Left colon (tissue), 2 donors: ENCODE results near the gene OGDH. TPM values are rescaled to one million over a fixed set of nuclear protein-coding genes. Genes with fewer than 3 reads are reported as not detected.
"Not testable (repeated sequence)": the region's sequence is repeated elsewhere in the genome, so short reads cannot be mapped to it uniquely, and the experiment has no call there.

Source experiments
- ATAC-seq: fragments of 200-7000 bp; cut with Tn5 transposase; one replicate; pipeline ENCODE4 v1.9.1; 2020; ENCODE audit warnings: mild to moderate bottlenecking, moderate library complexity
- DNase-seq, 2 donors: peaks; one replicate each; pipeline ENCODE4 v3.0.0-alpha.2; 2020
- intact Hi-C, 2 donors: fragments of 100-400 bp; cut with DNase I in 1 of 2; cut with micrococcal nuclease in 1 of 2; formaldehyde crosslinking; loops; one replicate each; pipeline versions ENCODE4 v1.11.2 to v1.14.0; 2022; cut with DNase I, micrococcal nuclease
- total RNA-seq, 2 donors: library from RNA; stranded (reverse); fragmentation: NEBNext Ultra II Directional; extraction: Animal tissue kit (Norgen Biotek cat#: 25700); gene quantifications; one replicate each; pipeline ENCODE4 v1.2.1, GENCODE V29; 2021
- donor health status: DM: no; HTN: no; CAD: no.
- donor health status: DM: yes; HTN: yes; CAD: no.

Gene OGDH
- total RNA-seq, 2 donors from 2014 or later, result 174 to 221 TPM

GRCh38 chr7:44574287-44574872, 32.0 kb upstream of the OGDH start:
- DNase-seq (peak in 1 of 2 donors; percentile 17), ATAC-seq (no peak)
- intact Hi-C loops, result no loop called here

GRCh38 chr7:44575054-44575453, 31.4 kb upstream of the OGDH start:
- no peak for ATAC-seq

GRCh38 chr7:44576228-44576627, 30.2 kb upstream of the OGDH start:
- DNase-seq, result no peak
- intact Hi-C loops, result no loop called here
- no peak for ATAC-seq

More at GRCh38 chr7:44575054-44575453, 31.4 kb upstream of the OGDH start:
- DNase-seq, result peak in 1 of 2 donors; percentile 1
- intact Hi-C loops, result no loop called here

GRCh38 chr7:44580945-44581878, 25.2 kb upstream of the OGDH start:
- DNase-seq (peak; percentile 48 to 52), ATAC-seq (peak; percentile 56)
- intact Hi-C loops, result loop anchor here in 1 of 2 donors (10.0 kb wide), 1 partner anchor 264 kb away; the partner anchor contains the start of gene H2AZ2

- DNase-seq (peak; percentile 100), ATAC-seq (peak; percentile 92)
- intact Hi-C loops, result loop anchor here in 1 of 2 donors (10.0 kb wide), 1 partner anchor 263 kb away; the partner anchor contains the start of gene H2AZ2
Measured at GRCh38 chr7:44581879-44582603, 24.4 kb upstream of the OGDH start, which contains the start of gene TMED4. Gene TMED4 (minus strand): TSS chr7:44582231. CDS start chr7:44582206, 25 bp downstream.

- intact Hi-C loops, result loop anchor here in 1 of 2 donors (10.0 kb wide), 1 partner anchor 261 kb away; the partner anchor contains the start of gene H2AZ2
- DNase-seq (no peak), ATAC-seq (no peak)
Measured at GRCh38 chr7:44583146-44583865, 23.1 kb upstream of the OGDH start.

GRCh38 chr7:44587843-44588711, 18.4 kb upstream of the OGDH start:
- ATAC-seq (peak; percentile 86), DNase-seq (peak in 1 of 2 donors; percentile 73)
- intact Hi-C loops, result loop anchor here in 1 of 2 donors (10.0 kb wide), 1 partner anchor 257 kb away; the partner anchor contains the start of gene H2AZ2

GRCh38 chr7:44590910-44591309, 15.5 kb upstream of the OGDH start:
- intact Hi-C loops, result loop anchor here in 1 of 2 donors (10.0 kb wide), 1 partner anchor 344 kb away; no protein-coding TSS in a partner anchor
- no peak for DNase-seq
- no peak for ATAC-seq

- DNase-seq (peak in 1 of 2 donors; percentile 0), ATAC-seq (no peak)
- intact Hi-C loops, result loop anchor here in 1 of 2 donors (10.0 kb wide), 1 partner anchor 339 kb away; no protein-coding TSS in a partner anchor
Measured at GRCh38 chr7:44595934-44596635, 10.3 kb upstream of the OGDH start.

GRCh38 chr7:44597181-44597580, 9.2 kb upstream of the OGDH start:
- intact Hi-C loops, result loop anchor here in 1 of 2 donors (10.0 kb wide), 1 partner anchor 338 kb away; no protein-coding TSS in a partner anchor

GRCh38 chr7:44599222-44599621, 7.2 kb upstream of the OGDH start:
- DNase-seq (peak in 1 of 2 donors; percentile 14), ATAC-seq (no peak)
- intact Hi-C loops, result loop anchor here in 1 of 2 donors (10.0 kb wide), 1 partner anchor 336 kb away; no protein-coding TSS in a partner anchor

More at GRCh38 chr7:44597181-44597580, 9.2 kb upstream of the OGDH start:
- not testable (repeated sequence) for ATAC-seq
- DNase-seq, result peak in 1 of 2 donors; percentile 4

GRCh38 chr7:44602576-44602910, 3.9 kb upstream of the OGDH start:
- intact Hi-C loops, result no loop called here
- ATAC-seq (no peak), DNase-seq (no peak)

- intact Hi-C loops, result no loop called here
- no peak for ATAC-seq
Measured at GRCh38 chr7:44603193-44603592, 3.2 kb upstream of the OGDH start.

GRCh38 chr7:44604941-44605340, 1.5 kb upstream of the OGDH start:
- ATAC-seq, result no peak
- intact Hi-C loops, result no loop called here
- DNase-seq, result no peak

More at GRCh38 chr7:44603193-44603592, 3.2 kb upstream of the OGDH start:
- DNase-seq, result peak in 1 of 2 donors; percentile 11

GRCh38 chr7:44607141-44608068, 978 bp downstream of the OGDH start:
- intact Hi-C loops, result no loop called here
- DNase-seq (no peak), ATAC-seq (peak; percentile 14)
